Fibroblast of mammary gland (primary cell): ENCODE measurements around the gene AFF3.

ENCODE experiments used
- DNase-seq: peaks from one replicate; pipeline ENCODE4 v3.0.0-alpha.2; 2010; ENCODE audit warnings: low read depth
- H3K4me3 ChIP-seq: 2 replicates; pipeline ENCODE4 v1.5.1; 2011; ENCODE audit warnings: low read depth, mild to moderate bottlenecking, low read length, moderate library complexity; ENCODE audit not compliant: control insufficient read depth
- TF ChIP-seq, protein P1 (sequence below): conservative IDR thresholded peaks from 2 replicates; pipeline ENCODE4 v1.5.1; 2011; ENCODE audit warnings: low read depth, low read length, inconsistent platforms; ENCODE audit not compliant: control insufficient read depth, insufficient read depth

Gene AFF3

DNA sequence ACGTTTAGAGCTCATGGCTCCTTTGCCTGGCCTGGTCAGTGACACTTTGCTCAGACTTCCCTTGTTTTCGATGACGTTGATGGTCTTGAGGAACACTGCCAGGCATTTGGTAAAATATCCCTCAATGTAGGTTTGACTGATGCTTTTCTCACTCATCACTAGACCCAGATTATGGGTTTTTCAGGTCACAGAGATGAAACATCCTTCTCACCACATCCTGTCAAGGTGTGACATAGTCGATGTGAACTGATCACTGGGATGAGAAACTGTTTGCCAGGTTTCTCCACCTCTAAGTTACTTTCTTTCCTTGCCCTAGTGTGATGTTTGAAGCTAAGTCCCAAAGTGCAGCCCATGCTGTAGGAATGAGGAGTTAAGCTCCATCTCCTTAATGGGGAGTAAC lies 81.5 kb downstream of the AFF3 start:
- no peak overlapping the region for H3K4me3 ChIP-seq
- DNase-seq = no peak
- TF ChIP-seq, protein P1, sequence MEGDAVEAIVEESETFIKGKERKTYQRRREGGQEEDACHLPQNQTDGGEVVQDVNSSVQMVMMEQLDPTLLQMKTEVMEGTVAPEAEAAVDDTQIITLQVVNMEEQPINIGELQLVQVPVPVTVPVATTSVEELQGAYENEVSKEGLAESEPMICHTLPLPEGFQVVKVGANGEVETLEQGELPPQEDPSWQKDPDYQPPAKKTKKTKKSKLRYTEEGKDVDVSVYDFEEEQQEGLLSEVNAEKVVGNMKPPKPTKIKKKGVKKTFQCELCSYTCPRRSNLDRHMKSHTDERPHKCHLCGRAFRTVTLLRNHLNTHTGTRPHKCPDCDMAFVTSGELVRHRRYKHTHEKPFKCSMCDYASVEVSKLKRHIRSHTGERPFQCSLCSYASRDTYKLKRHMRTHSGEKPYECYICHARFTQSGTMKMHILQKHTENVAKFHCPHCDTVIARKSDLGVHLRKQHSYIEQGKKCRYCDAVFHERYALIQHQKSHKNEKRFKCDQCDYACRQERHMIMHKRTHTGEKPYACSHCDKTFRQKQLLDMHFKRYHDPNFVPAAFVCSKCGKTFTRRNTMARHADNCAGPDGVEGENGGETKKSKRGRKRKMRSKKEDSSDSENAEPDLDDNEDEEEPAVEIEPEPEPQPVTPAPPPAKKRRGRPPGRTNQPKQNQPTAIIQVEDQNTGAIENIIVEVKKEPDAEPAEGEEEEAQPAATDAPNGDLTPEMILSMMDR = no peak

DNA sequence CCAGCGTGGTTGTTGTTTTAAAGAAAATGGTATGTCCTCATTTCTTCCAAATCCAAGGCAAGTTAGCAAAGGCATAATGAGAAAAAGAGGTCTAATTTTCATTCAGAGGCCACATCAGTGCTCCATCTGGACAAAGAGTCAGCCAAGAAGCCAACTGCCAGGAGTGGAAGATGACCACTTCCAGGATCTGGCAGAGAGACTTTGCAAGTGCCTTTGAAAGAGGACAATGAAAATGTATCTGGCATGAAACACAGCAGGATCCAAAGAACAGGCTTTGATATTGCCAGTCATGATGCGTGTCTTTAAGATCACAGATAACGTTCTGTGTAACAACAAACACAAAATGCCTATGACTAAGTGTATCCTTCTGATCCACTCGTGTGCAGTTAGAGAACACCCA lies 82.8 kb downstream of the AFF3 start:
- TF ChIP-seq, protein P1 = no peak

DNA sequence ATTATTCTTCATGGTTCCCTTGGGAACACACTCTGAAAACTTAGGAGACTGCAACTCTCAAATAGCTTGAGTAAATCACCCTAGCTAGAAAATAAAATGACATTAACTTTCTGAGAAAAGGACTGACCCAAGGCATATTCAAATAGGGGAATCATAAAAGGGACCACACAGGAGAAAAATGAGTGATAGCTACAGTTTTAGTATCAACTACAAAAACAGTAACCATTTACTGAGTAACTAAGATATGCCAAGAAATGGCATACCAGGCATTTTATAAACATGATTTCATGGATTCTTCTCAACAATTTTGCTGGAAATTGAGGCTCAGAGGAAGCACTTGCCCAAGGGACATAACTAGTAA lies 84.5 kb downstream of the AFF3 start:
- TF ChIP-seq, protein P1 = no peak
- no peak for DNase-seq
- H3K4me3 ChIP-seq = no peak overlapping the region

More for the DNA sequence above, 82.8 kb downstream of the AFF3 start:
- DNase-seq = no peak
- H3K4me3 ChIP-seq = no peak overlapping the region

DNA sequence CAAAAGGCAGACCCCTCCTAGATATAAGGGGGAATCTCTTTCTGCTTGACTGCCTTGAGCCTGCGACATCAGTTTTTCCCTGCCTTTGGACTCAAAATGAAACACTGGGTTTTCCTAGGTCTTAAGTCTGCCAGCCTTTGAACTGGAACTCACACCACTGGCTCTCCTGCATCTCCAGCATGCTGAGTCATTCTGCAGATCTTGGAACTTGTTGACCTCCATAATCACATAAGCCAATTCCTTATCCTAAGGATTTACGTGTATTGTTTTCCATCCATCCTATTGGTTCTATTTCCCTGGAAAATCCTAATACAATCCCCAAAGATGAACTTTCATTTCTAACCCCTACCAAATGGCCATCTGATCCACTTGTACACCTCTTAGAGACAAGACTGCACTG lies 88.0 kb downstream of the AFF3 start:
- DNase-seq = no peak
- no peak overlapping the region for H3K4me3 ChIP-seq
- TF ChIP-seq, protein P1 = no peak

DNA sequence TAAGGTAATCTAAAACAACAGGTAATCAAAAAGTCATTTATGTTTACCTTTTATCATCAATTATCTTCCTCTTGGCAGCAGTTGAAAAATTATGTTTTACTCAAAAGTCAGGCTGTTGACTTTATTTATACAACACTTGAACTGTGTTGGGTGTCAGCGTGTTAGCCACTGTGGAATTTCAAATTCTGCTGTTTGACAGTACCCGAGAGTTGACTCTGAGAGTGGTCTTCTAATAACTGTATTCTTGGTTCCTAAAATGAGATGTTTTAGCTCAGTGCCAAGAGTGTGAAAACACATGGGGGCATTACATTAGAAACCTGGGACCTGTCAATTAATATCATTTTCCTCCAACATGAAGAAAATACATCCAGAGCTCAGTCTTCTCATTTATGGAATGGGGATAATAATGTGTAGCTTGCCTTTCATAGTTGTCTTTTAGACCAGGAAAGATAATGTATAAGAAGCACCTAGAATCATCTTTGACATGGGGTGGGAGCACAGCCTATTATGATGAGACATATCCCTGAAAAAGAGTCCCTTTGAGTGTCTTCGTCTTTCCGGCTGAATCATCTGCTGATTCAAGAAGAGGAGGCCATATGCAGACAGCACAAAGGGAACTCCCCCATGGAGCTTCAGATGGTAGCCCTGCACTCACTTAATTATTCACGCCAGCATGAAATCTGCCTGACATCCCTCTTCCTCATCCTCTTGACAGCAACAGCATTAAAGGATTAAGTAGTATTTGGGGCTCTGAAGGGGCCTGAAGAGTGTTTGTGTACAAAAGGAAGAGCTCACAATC lies 89.1 kb downstream of the AFF3 start:
- H3K4me3 ChIP-seq = no peak overlapping the region
- DNase-seq = no peak
- TF ChIP-seq, protein P1 = no peak

DNA sequence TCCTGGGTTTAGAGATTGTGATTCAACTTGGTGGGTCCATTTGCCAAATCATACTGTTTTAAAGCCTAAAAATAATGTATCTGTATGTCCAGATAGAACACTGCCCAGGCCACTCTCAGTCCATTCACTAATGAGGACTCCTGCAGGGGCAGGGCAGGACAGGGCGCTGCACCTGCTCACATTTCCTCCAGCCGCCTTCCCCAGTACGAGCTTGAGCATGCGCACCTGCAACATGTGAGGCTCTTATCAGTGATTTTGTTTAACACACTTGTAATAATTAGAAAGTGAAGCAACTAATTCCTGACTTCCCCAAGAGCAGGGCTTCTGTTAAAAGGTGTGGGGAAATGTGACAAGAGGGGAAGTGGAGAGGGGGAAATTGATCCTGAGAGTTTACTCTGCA lies 89.7 kb downstream of the AFF3 start:
- DNase-seq = no peak
- TF ChIP-seq, protein P1 = no peak
- no peak overlapping the region for H3K4me3 ChIP-seq
